Activated naive CD4-positive, alpha-beta T cell treated with anti-CD3 and anti-CD28 coated beads, Interleukin-2, amount 50 U/mL, for 24 hours (primary cell): ENCODE results near the gene PANK1.

Experiments used
- H3K27ac Mint-ChIP-seq: one replicate; pipeline ENCODE4 v1.8.0; 2021; ENCODE audit warnings: mild to moderate bottlenecking, mixed read lengths
- H3K27me3 Mint-ChIP-seq: one replicate; pipeline ENCODE4 v1.8.0; 2021; ENCODE audit warnings: mixed read lengths
- H3K36me3 Mint-ChIP-seq: one replicate; pipeline ENCODE4 v1.8.0; 2021; ENCODE audit warnings: mixed read lengths
- H3K4me1 Mint-ChIP-seq: one replicate; pipeline ENCODE4 v1.8.0; 2021; ENCODE audit warnings: mixed read lengths
- H3K4me3 Mint-ChIP-seq: one replicate; pipeline ENCODE4 v1.8.0; 2021; ENCODE audit warnings: mild to moderate bottlenecking, mixed read lengths
- H3K9me3 Mint-ChIP-seq: one replicate; pipeline ENCODE4 v1.8.0; 2021; ENCODE audit warnings: mixed read lengths

The PANK1 gene

GRCh38 chr10:89611282-89611681 lies 33.8 kb downstream of the PANK1 start:
- H3K9me3 Mint-ChIP-seq, result no peaks in the 10 kb centered on the region
- no peaks in the 10 kb centered on the region for H3K36me3 Mint-ChIP-seq
- no peak overlapping the region for H3K4me3 Mint-ChIP-seq
- no peaks in the 10 kb centered on the region for H3K27me3 Mint-ChIP-seq
- H3K4me1 Mint-ChIP-seq, result peaks cover 18% of the 10 kb centered on the region
- H3K27ac Mint-ChIP-seq, result no peak overlapping the region

GRCh38 chr10:89609833-89610346 lies 35.2 kb downstream of the PANK1 start:
- Mint-ChIP-seq H3K4me3 (no peak overlapping the region), H3K27ac (no peak overlapping the region), H3K36me3 (no peaks in the 10 kb centered on the region), H3K27me3 (no peaks in the 10 kb centered on the region), H3K4me1 (peaks cover 4% of the 10 kb centered on the region), H3K9me3 (no peaks in the 10 kb centered on the region)

GRCh38 chr10:89604200-89604599 lies 40.8 kb downstream of the PANK1 start:
- Mint-ChIP-seq H3K27ac (no peak overlapping the region), H3K4me1 (no peaks in the 10 kb centered on the region), H3K36me3 (no peaks in the 10 kb centered on the region), H3K27me3 (no peaks in the 10 kb centered on the region), H3K9me3 (no peaks in the 10 kb centered on the region), H3K4me3 (no peak overlapping the region)

GRCh38 chr10:89602919-89603318 lies 42.1 kb downstream of the PANK1 start:
- H3K27me3 Mint-ChIP-seq, result no peaks in the 10 kb centered on the region
- no peaks in the 10 kb centered on the region for H3K4me1 Mint-ChIP-seq
- no peak overlapping the region for H3K27ac Mint-ChIP-seq
- H3K4me3 Mint-ChIP-seq, result no peak overlapping the region
- no peaks in the 10 kb centered on the region for H3K36me3 Mint-ChIP-seq
- no peaks in the 10 kb centered on the region for H3K9me3 Mint-ChIP-seq

GRCh38 chr10:89601728-89602361 lies 43.2 kb downstream of the PANK1 start:
- Mint-ChIP-seq H3K4me1 (no peaks in the 10 kb centered on the region), H3K27ac (no peak overlapping the region), H3K4me3 (no peak overlapping the region), H3K9me3 (no peaks in the 10 kb centered on the region), H3K27me3 (no peaks in the 10 kb centered on the region), H3K36me3 (no peaks in the 10 kb centered on the region)

GRCh38 chr10:89600041-89600440 lies 45.0 kb downstream of the PANK1 start:
- no peak overlapping the region for H3K4me3 Mint-ChIP-seq

GRCh38 chr10:89593043-89593442 lies 52.0 kb downstream of the PANK1 start:
- Mint-ChIP-seq H3K27me3 (no peaks in the 10 kb centered on the region), H3K36me3 (peaks cover under 1% of the 10 kb centered on the region), H3K27ac (no peak overlapping the region), H3K4me1 (no peaks in the 10 kb centered on the region), H3K9me3 (no peaks in the 10 kb centered on the region), H3K4me3 (no peak overlapping the region)

More at GRCh38 chr10:89600041-89600440, 45.0 kb downstream of the PANK1 start:
- Mint-ChIP-seq H3K36me3 (no peaks in the 10 kb centered on the region), H3K9me3 (no peaks in the 10 kb centered on the region), H3K27ac (no peak overlapping the region), H3K4me1 (no peaks in the 10 kb centered on the region), H3K27me3 (no peaks in the 10 kb centered on the region)

GRCh38 chr10:89592539-89592938 lies 52.5 kb downstream of the PANK1 start:
- Mint-ChIP-seq H3K27ac (no peak overlapping the region), H3K9me3 (no peaks in the 10 kb centered on the region), H3K36me3 (peaks cover 2% of the 10 kb centered on the region), H3K27me3 (no peaks in the 10 kb centered on the region), H3K4me3 (no peak overlapping the region), H3K4me1 (no peaks in the 10 kb centered on the region)

GRCh38 chr10:89591796-89592271 lies 53.2 kb downstream of the PANK1 start:
- H3K27ac Mint-ChIP-seq, result no peak overlapping the region
- no peak overlapping the region for H3K4me3 Mint-ChIP-seq
- H3K27me3 Mint-ChIP-seq, result no peaks in the 10 kb centered on the region
- no peaks in the 10 kb centered on the region for H3K4me1 Mint-ChIP-seq
- H3K9me3 Mint-ChIP-seq, result no peaks in the 10 kb centered on the region
- peaks cover 2% of the 10 kb centered on the region for H3K36me3 Mint-ChIP-seq

GRCh38 chr10:89591111-89591795 lies 53.8 kb downstream of the PANK1 start:
- Mint-ChIP-seq H3K27me3 (no peaks in the 10 kb centered on the region), H3K4me1 (no peaks in the 10 kb centered on the region), H3K36me3 (peaks cover 2% of the 10 kb centered on the region), H3K4me3 (no peak overlapping the region), H3K9me3 (no peaks in the 10 kb centered on the region), H3K27ac (no peak overlapping the region)

GRCh38 chr10:89590326-89590725 lies 54.7 kb downstream of the PANK1 start:
- no peak overlapping the region for H3K27ac Mint-ChIP-seq
- H3K4me3 Mint-ChIP-seq, result no peak overlapping the region
- H3K27me3 Mint-ChIP-seq, result no peaks in the 10 kb centered on the region
- no peaks in the 10 kb centered on the region for H3K4me1 Mint-ChIP-seq
- no peaks in the 10 kb centered on the region for H3K9me3 Mint-ChIP-seq
- peaks cover 2% of the 10 kb centered on the region for H3K36me3 Mint-ChIP-seq

GRCh38 chr10:89589101-89589720 lies 55.8 kb downstream of the PANK1 start:
- no peaks in the 10 kb centered on the region for H3K4me1 Mint-ChIP-seq
- no peaks in the 10 kb centered on the region for H3K27me3 Mint-ChIP-seq
- no peak overlapping the region for H3K4me3 Mint-ChIP-seq
- no peak overlapping the region for H3K27ac Mint-ChIP-seq
- H3K36me3 Mint-ChIP-seq, result peaks cover 2% of the 10 kb centered on the region
- no peaks in the 10 kb centered on the region for H3K9me3 Mint-ChIP-seq

GRCh38 chr10:89588671-89589070 lies 56.4 kb downstream of the PANK1 start:
- Mint-ChIP-seq H3K4me3 (no peak overlapping the region), H3K9me3 (no peaks in the 10 kb centered on the region), H3K27ac (no peak overlapping the region), H3K36me3 (peaks cover 2% of the 10 kb centered on the region), H3K4me1 (no peaks in the 10 kb centered on the region), H3K27me3 (no peaks in the 10 kb centered on the region)

GRCh38 chr10:89582022-89582421 lies 63.0 kb downstream of the PANK1 start:
- Mint-ChIP-seq H3K27me3 (no peaks in the 10 kb centered on the region), H3K27ac (no peak overlapping the region), H3K9me3 (no peaks in the 10 kb centered on the region), H3K36me3 (peaks cover 2% of the 10 kb centered on the region), H3K4me1 (no peaks in the 10 kb centered on the region), H3K4me3 (no peak overlapping the region)

- Mint-ChIP-seq H3K4me1 (no peaks in the 10 kb centered on the region), H3K9me3 (no peaks in the 10 kb centered on the region), H3K4me3 (no peak overlapping the region), H3K27me3 (no peaks in the 10 kb centered on the region), H3K27ac (no peak overlapping the region), H3K36me3 (peaks cover 2% of the 10 kb centered on the region)
Measured at GRCh38 chr10:89580243-89580642, 64.8 kb downstream of the PANK1 start.

- no peak overlapping the region for H3K27ac Mint-ChIP-seq
- no peaks in the 10 kb centered on the region for H3K4me1 Mint-ChIP-seq
- no peaks in the 10 kb centered on the region for H3K9me3 Mint-ChIP-seq
Measured at GRCh38 chr10:89576696-89577095, 68.3 kb downstream of the PANK1 start.

More at GRCh38 chr10:89576696-89577095, 68.3 kb downstream of the PANK1 start:
- H3K36me3 Mint-ChIP-seq, result peaks cover 2% of the 10 kb centered on the region
- no peak overlapping the region for H3K4me3 Mint-ChIP-seq
- H3K27me3 Mint-ChIP-seq, result no peaks in the 10 kb centered on the region
